ENCODE data around the gene ERV3-1. TPM values are rescaled to one million over a fixed set of nuclear protein-coding genes. Genes with fewer than 3 reads are reported as not detected.
"Not testable (repeated sequence)": the region's sequence is repeated elsewhere in the genome, so short reads cannot be mapped to it uniquely, and the experiment has no call there.

Gene ERV3-1, protein sequence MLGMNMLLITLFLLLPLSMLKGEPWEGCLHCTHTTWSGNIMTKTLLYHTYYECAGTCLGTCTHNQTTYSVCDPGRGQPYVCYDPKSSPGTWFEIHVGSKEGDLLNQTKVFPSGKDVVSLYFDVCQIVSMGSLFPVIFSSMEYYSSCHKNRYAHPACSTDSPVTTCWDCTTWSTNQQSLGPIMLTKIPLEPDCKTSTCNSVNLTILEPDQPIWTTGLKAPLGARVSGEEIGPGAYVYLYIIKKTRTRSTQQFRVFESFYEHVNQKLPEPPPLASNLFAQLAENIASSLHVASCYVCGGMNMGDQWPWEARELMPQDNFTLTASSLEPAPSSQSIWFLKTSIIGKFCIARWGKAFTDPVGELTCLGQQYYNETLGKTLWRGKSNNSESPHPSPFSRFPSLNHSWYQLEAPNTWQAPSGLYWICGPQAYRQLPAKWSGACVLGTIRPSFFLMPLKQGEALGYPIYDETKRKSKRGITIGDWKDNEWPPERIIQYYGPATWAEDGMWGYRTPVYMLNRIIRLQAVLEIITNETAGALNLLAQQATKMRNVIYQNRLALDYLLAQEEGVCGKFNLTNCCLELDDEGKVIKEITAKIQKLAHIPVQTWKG
- total RNA-seq = 10 to 100 TPM; 23.6 to 31.4 TPM
- polyA plus RNA-seq (ENCODE audit: insufficient read length in 2 of 2) = 10 to 100 TPM; 20.3 to 27.1 TPM
- long read RNA-seq, donor 1, transcript ERV3-1-201 (2 exons, 2,719 nt) = major isoform, 11 of 11 reads
- long read RNA-seq, donor 1, partial matches to known transcripts = 0 of 11 reads
- long read RNA-seq, donor 1, other reads (novel, unspliced or antisense) = 0 of 11 reads
- long read RNA-seq, donor 2, partial matches to known transcripts = 0 of 3 reads
- long read RNA-seq, donor 2, other reads (novel, unspliced or antisense) = 0 of 3 reads
- long read RNA-seq, donor 3, transcript ERV3-1-201 (2 exons, 2,719 nt) = major isoform, 5 of 5 reads
- long read RNA-seq, donor 3, partial matches to known transcripts = 0 of 5 reads
- long read RNA-seq, donor 3, other reads (novel, unspliced or antisense) = 0 of 5 reads
- long read RNA-seq, donor 4, transcript ERV3-1-201 (2 exons, 2,719 nt) = major isoform, 35 of 40 reads
- long read RNA-seq, donor 4, partial matches to known transcripts = 0 of 40 reads
- long read RNA-seq, donor 4, other reads (novel, unspliced or antisense) = 0 of 40 reads

DNA sequence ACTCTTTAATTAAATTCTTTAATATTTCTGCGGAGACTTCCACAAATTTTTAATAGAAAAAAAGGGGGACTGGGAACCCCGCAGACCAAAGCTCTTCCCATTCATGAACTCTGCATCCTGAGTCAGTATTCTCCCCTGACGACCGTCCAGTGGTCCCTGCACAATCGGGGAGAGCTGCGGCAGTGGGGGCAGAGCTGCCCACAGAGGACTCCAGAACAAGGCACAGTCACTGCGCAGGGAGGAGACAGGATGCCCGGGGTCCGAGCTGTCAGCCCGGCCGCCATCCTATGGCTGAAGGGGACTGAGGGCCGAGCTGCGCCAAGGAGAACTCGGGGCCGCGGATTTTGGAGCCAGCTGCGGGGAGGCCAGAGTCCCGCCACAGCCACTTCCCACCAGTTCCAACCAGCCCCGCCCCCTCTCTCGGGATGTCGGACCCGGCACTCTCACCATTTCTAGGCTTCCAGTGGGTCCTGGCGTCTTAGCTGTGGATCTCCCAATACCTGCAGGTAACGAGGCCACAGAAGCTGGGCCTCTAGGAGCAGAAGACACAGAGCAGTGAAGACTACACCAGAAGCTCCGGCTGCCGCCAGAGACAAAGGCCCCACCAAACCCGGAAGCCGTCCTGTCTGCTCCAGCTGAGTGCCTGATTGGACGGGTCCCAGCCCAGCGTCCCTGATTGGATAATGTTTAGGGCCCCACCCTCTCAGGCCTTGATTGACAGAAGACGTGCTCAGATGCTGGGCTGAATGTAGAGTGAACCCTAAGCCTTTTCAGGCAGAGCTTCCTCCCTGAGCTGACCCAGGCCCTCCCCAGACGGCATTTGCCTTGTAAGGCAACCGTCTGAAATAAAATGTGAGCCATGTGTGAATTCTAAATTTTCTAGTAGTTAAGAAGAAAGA is at the start of gene ERV3-1:
ERV3-1 (minus strand) TSS at position 594 of the 899 bp plus-strand sequence. CDS start 13,661 bp downstream, outside the sequence.
- peak within 1 kb of the TSS; percentile 85 for H3K27ac ChIP-seq (ENCODE audit: low read depth, low read length)
- H3K4me1 ChIP-seq (ENCODE audit: control insufficient read depth, insufficient read depth, low read length) = peaks cover 3% of the 10 kb centered on the region
- H3K36me3 ChIP-seq (ENCODE audit: control insufficient read depth, insufficient read depth, low read length) = no peaks in the 10 kb centered on the region
- H3K9me3 ChIP-seq (ENCODE audit: control insufficient read depth, insufficient read depth, low read length) = no peaks in the 10 kb centered on the region
- H3K4me3 ChIP-seq (ENCODE audit: low read depth, low read length) = peak within 1 kb of the TSS; percentile 69
- H3K27me3 ChIP-seq (ENCODE audit: control insufficient read depth, insufficient read depth, low read length) = no peaks in the 10 kb centered on the region
- WGBS (ENCODE audit: insufficient coverage) = under 1% methylated on average over 31 of the region's 33 CpGs
- DNase-seq (ENCODE audit: low read depth in 4 of 6, low spot score in 6 of 6) = peak; percentile 89 to 99 (median 92)

DNA sequence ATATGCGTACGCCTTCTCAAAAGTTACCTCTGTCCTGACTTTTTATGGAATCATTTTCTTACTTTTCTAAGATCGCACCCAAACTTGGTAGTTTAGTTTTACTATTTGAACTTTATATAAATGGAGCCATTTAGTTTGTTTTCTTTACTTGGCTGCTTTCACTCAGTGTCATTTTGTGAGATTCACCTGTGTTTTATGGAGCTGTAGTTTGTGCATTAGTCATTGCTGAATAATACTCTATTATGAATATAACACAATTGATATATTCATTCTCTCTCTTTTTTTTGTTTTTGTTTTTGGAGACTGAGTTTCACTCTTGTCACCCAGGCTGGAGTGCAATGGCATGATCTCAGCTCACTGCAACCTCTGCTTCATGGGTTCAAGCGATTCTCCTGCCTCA is 49.3 kb upstream of the ERV3-1 start:
- DNase-seq (ENCODE audit: low read depth in 4 of 6, low spot score in 6 of 6); H3K4me3 ChIP-seq (ENCODE audit: low read depth, low read length); H3K4me1 ChIP-seq (ENCODE audit: control insufficient read depth, insufficient read depth, low read length); H3K36me3 ChIP-seq (ENCODE audit: control insufficient read depth, insufficient read depth, low read length); H3K27me3 ChIP-seq (ENCODE audit: control insufficient read depth, insufficient read depth, low read length); H3K27ac ChIP-seq (ENCODE audit: low read depth, low read length); H3K9me3 ChIP-seq (ENCODE audit: control insufficient read depth, insufficient read depth, low read length): not testable (repeated sequence)
- WGBS (ENCODE audit: insufficient coverage) = no CpG with 5 or more reads among the region's 4 CpGs

GRCh38 chr7:65054466-65054994 is 48.0 kb upstream of the ERV3-1 start:
- not testable (repeated sequence) for H3K4me3 ChIP-seq (ENCODE audit: low read depth, low read length); H3K27ac ChIP-seq (ENCODE audit: low read depth, low read length); DNase-seq (ENCODE audit: low read depth in 4 of 6, low spot score in 6 of 6); H3K36me3 ChIP-seq (ENCODE audit: control insufficient read depth, insufficient read depth, low read length); H3K9me3 ChIP-seq (ENCODE audit: control insufficient read depth, insufficient read depth, low read length); H3K4me1 ChIP-seq (ENCODE audit: control insufficient read depth, insufficient read depth, low read length); H3K27me3 ChIP-seq (ENCODE audit: control insufficient read depth, insufficient read depth, low read length)
- no CpG with 5 or more reads among the region's 2 CpGs for WGBS (ENCODE audit: insufficient coverage)

DNA sequence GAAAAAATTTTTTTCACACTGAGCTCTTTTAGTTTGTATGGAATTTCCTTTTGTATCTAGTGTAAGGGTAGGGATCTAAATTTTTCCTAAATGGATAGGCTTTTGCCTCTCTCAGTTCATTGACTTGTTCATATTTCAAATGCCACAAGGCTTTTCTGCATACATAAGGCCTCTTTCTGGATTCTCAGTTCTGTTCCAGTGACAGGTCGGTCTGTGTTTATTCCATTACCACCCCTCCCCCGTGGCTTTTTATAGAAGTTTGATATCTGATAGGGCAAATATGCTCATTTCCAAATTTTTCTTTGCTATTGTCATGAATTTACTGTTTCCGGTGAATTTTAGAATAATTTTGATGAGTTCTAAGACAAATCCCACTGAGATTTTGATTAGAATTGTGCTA is 45.2 kb upstream of the ERV3-1 start:
- no CpG with 5 or more reads among the region's 3 CpGs for WGBS (ENCODE audit: insufficient coverage)
- not testable (repeated sequence) for H3K36me3 ChIP-seq (ENCODE audit: control insufficient read depth, insufficient read depth, low read length); H3K27me3 ChIP-seq (ENCODE audit: control insufficient read depth, insufficient read depth, low read length); H3K4me1 ChIP-seq (ENCODE audit: control insufficient read depth, insufficient read depth, low read length); H3K27ac ChIP-seq (ENCODE audit: low read depth, low read length); DNase-seq (ENCODE audit: low read depth in 4 of 6, low spot score in 6 of 6); H3K9me3 ChIP-seq (ENCODE audit: control insufficient read depth, insufficient read depth, low read length); H3K4me3 ChIP-seq (ENCODE audit: low read depth, low read length)

DNA sequence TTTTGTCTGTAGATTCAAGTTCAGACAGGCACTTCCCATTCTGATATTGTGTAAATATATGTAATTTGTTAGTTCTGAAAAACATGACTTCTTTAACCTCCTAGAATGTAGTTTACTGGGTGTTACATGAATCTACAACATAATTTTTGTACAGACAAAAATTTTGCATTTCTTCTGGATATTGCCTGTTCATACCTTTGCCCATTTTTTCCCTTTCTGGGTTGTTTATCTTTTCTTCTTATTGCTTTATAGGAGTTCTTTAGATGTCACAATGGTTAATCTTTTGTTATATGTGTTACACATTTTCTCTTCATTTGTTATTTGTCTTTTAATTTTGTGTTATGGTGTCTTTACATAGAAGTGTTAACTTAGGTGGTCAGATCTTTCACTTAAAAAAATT is 44.7 kb upstream of the ERV3-1 start:
- H3K4me3 ChIP-seq (ENCODE audit: low read depth, low read length); H3K27ac ChIP-seq (ENCODE audit: low read depth, low read length); DNase-seq (ENCODE audit: low read depth in 4 of 6, low spot score in 6 of 6); H3K36me3 ChIP-seq (ENCODE audit: control insufficient read depth, insufficient read depth, low read length); H3K9me3 ChIP-seq (ENCODE audit: control insufficient read depth, insufficient read depth, low read length); H3K27me3 ChIP-seq (ENCODE audit: control insufficient read depth, insufficient read depth, low read length); H3K4me1 ChIP-seq (ENCODE audit: control insufficient read depth, insufficient read depth, low read length): not testable (repeated sequence)

DNA sequence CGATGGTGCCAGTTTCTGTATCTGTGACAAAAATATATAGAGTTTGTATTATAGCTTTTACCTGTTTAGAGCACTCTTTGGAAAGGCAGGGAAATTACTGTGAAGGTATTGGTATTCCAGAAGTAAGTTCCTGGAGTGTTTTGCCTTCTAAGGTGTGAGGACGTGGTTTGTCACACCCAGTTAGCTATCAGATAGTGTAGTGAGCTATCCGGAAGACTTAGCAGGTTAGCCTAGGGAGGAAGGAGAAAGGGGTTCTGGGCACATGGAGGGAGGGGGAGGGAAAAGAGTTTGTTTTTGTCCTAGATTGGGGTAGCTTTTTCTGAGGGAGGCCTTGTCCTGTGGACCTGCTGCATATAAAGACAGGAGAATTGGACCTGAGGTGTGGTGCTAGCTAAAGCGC is 39.8 kb upstream of the ERV3-1 start:
- not testable (repeated sequence) for H3K27me3 ChIP-seq (ENCODE audit: control insufficient read depth, insufficient read depth, low read length); H3K9me3 ChIP-seq (ENCODE audit: control insufficient read depth, insufficient read depth, low read length); H3K27ac ChIP-seq (ENCODE audit: low read depth, low read length); H3K4me3 ChIP-seq (ENCODE audit: low read depth, low read length); DNase-seq (ENCODE audit: low read depth in 4 of 6, low spot score in 6 of 6); H3K4me1 ChIP-seq (ENCODE audit: control insufficient read depth, insufficient read depth, low read length); H3K36me3 ChIP-seq (ENCODE audit: control insufficient read depth, insufficient read depth, low read length)
- 88% methylated on average over 2 of the region's 4 CpGs for WGBS (ENCODE audit: insufficient coverage)

- H3K4me3 ChIP-seq (ENCODE audit: low read depth, low read length); H3K36me3 ChIP-seq (ENCODE audit: control insufficient read depth, insufficient read depth, low read length); DNase-seq (ENCODE audit: low read depth in 4 of 6, low spot score in 6 of 6); H3K27ac ChIP-seq (ENCODE audit: low read depth, low read length); H3K27me3 ChIP-seq (ENCODE audit: control insufficient read depth, insufficient read depth, low read length); H3K9me3 ChIP-seq (ENCODE audit: control insufficient read depth, insufficient read depth, low read length); H3K4me1 ChIP-seq (ENCODE audit: control insufficient read depth, insufficient read depth, low read length): not testable (repeated sequence)
- WGBS (ENCODE audit: insufficient coverage) = 82% methylated on average over 2 of the region's 2 CpGs
Measured at GRCh38 chr7:65045589-65045988, 39.1 kb upstream of the ERV3-1 start.

GRCh38 chr7:65038767-65039166 is 32.3 kb upstream of the ERV3-1 start:
- not testable (repeated sequence) for H3K36me3 ChIP-seq (ENCODE audit: control insufficient read depth, insufficient read depth, low read length); H3K4me1 ChIP-seq (ENCODE audit: control insufficient read depth, insufficient read depth, low read length); H3K27me3 ChIP-seq (ENCODE audit: control insufficient read depth, insufficient read depth, low read length); H3K9me3 ChIP-seq (ENCODE audit: control insufficient read depth, insufficient read depth, low read length); H3K27ac ChIP-seq (ENCODE audit: low read depth, low read length)
- WGBS (ENCODE audit: insufficient coverage) = 0% methylated on average over 34 of the region's 35 CpGs
- H3K4me3 ChIP-seq (ENCODE audit: low read depth, low read length) = peak overlapping the region; percentile 53
- DNase-seq (ENCODE audit: low read depth in 4 of 6, low spot score in 6 of 6) = peak; percentile 5 to 59 (median 15)
